HEK293 (cell line): ENCODE data around the gene CRACDL.

Source experiments
- CTCF ChIA-PET: fragments of 350-600 bp; formaldehyde crosslinking; extraction: SDS; loops from one replicate; lab custom pipeline; 2021; ENCODE audit warnings: antibody characterized with exemption; lab: Yijun Ruan, JAX
- POLR2A ChIA-PET: fragments of 300-600 bp; formaldehyde crosslinking; extraction: SDS; loops from one replicate; lab custom pipeline; 2020; ENCODE audit warnings: antibody characterized with exemption, inconsistent platforms; lab: Yijun Ruan, JAX
- H3K27ac ChIP-seq: fragments of 200-500 bp; sonication (Bioruptor generic); 2 replicates; pipeline ENCODE4 v1.5.1; 2014; ENCODE audit warnings: low read depth, low read length, control low read depth, inconsistent platforms; ENCODE audit errors: extremely low read depth
- H3K36me3 ChIP-seq, 2 experiments: fragments of 200-500 bp in 1 of 2; sonication (Bioruptor generic) in 1 of 2; 1 replicate in 1 of 2; 2 replicates in 1 of 2; pipeline ENCODE4 v1.5.1; 2014 to 2017; ENCODE audit warnings: inconsistent platforms in 2 of 2, low read length in 2 of 2; ENCODE audit not compliant: control insufficient read depth in 2 of 2, insufficient read depth in 1 of 2
- H3K4me1 ChIP-seq: fragments of 200-500 bp; sonication (Bioruptor generic); 2 replicates; pipeline ENCODE4 v1.5.1; 2014; ENCODE audit warnings: mild to moderate bottlenecking, low read length, inconsistent platforms; ENCODE audit not compliant: control insufficient read depth, insufficient read depth
- H3K4me3 ChIP-seq: 2 replicates; pipeline ENCODE4 v1.5.1; 2011; ENCODE audit warnings: low read depth, mild to moderate bottlenecking, control low read depth, low read length, moderate library complexity
- H3K9me3 ChIP-seq: fragments of 200-500 bp; sonication (Bioruptor generic); 2 replicates; pipeline ENCODE4 v1.5.1; 2014; ENCODE audit warnings: low read depth, low read length, inconsistent platforms; ENCODE audit not compliant: control insufficient read depth, insufficient read depth
- AEBP2 ChIP-seq: fragments of 450-650 bp; formaldehyde crosslinking; IDR thresholded peaks from 2 replicates; pipeline ENCODE4 v1.5.1; 2016; ENCODE audit warnings: missing biosample characterization, missing genetic modification characterization, borderline replicate concordance
- BCL11B ChIP-seq: fragments of 450-650 bp; formaldehyde crosslinking; IDR thresholded peaks from 2 replicates; pipeline ENCODE4 v1.5.1; 2016; ENCODE audit warnings: low read depth, missing biosample characterization, missing genetic modification characterization
- EGR2 ChIP-seq: fragments of 450-650 bp; formaldehyde crosslinking; IDR thresholded peaks from 2 replicates; pipeline ENCODE4 v1.5.1; 2016; ENCODE audit warnings: low read depth, missing biosample characterization, missing genetic modification characterization
- ELK4 ChIP-seq: IDR thresholded peaks from 2 replicates; pipeline ENCODE4 v1.6.1; 2011; ENCODE audit warnings: mild to moderate bottlenecking, low read depth, low read length, borderline replicate concordance
- PRDM10 ChIP-seq: fragments of 450-650 bp; formaldehyde crosslinking; IDR thresholded peaks from 2 replicates; pipeline ENCODE4 v1.5.1; 2016; ENCODE audit warnings: missing biosample characterization, missing genetic modification characterization
- SP7 ChIP-seq: fragments of 450-650 bp; formaldehyde crosslinking; IDR thresholded peaks from 2 replicates; pipeline ENCODE4 v1.5.1; 2016; ENCODE audit warnings: missing biosample characterization, missing genetic modification characterization
- YY2 ChIP-seq: fragments of 450-650 bp; formaldehyde crosslinking; IDR thresholded peaks from 2 replicates; pipeline ENCODE4 v1.5.1; 2016; ENCODE audit warnings: missing biosample characterization, missing genetic modification characterization
- ZEB2 ChIP-seq: fragments of 450-650 bp; formaldehyde crosslinking; IDR thresholded peaks from 2 replicates; pipeline ENCODE4 v1.5.1; 2016; ENCODE audit warnings: missing biosample characterization, missing genetic modification characterization
- ZFP37 ChIP-seq: fragments of 450-650 bp; formaldehyde crosslinking; IDR thresholded peaks from 2 replicates; pipeline ENCODE4 v1.5.1; 2016; ENCODE audit warnings: missing biosample characterization, missing genetic modification characterization
- ZNF132 ChIP-seq: fragments of 450-650 bp; formaldehyde crosslinking; IDR thresholded peaks from 2 replicates; pipeline ENCODE4 v1.5.1; 2017; ENCODE audit warnings: missing biosample characterization, missing genetic modification characterization, borderline replicate concordance
- ZNF16 ChIP-seq: fragments of 450-650 bp; formaldehyde crosslinking; IDR thresholded peaks from 2 replicates; pipeline ENCODE4 v1.5.1; 2016; ENCODE audit warnings: low read depth, missing biosample characterization, missing genetic modification characterization
- ZNF2 ChIP-seq: fragments of 450-650 bp; formaldehyde crosslinking; IDR thresholded peaks from 2 replicates; pipeline ENCODE4 v1.5.1; 2016; ENCODE audit warnings: missing biosample characterization, missing genetic modification characterization
- ZNF211 ChIP-seq: fragments of 450-650 bp; formaldehyde crosslinking; IDR thresholded peaks from 2 replicates; pipeline ENCODE4 v1.5.1; 2016; ENCODE audit warnings: low read depth, missing biosample characterization, missing genetic modification characterization
- ZNF341 ChIP-seq: fragments of 450-650 bp; formaldehyde crosslinking; IDR thresholded peaks from 2 replicates; pipeline ENCODE4; 2016; ENCODE audit warnings: low read depth, missing biosample characterization, missing genetic modification characterization
- ZNF548 ChIP-seq: fragments of 450-650 bp; formaldehyde crosslinking; IDR thresholded peaks from 2 replicates; pipeline ENCODE4 v1.5.1; 2016; ENCODE audit warnings: missing biosample characterization, missing genetic modification characterization
- ZNF580 ChIP-seq: fragments of 450-650 bp; formaldehyde crosslinking; IDR thresholded peaks from 2 replicates; pipeline ENCODE4 v1.5.1; 2016; ENCODE audit warnings: missing biosample characterization, missing genetic modification characterization
- ZNF624 ChIP-seq: fragments of 450-650 bp; formaldehyde crosslinking; IDR thresholded peaks from 2 replicates; pipeline ENCODE4 v1.5.1; 2017; ENCODE audit warnings: missing biosample characterization, missing genetic modification characterization
- ZNF629 ChIP-seq: fragments of 450-650 bp; formaldehyde crosslinking; IDR thresholded peaks from 2 replicates; pipeline ENCODE4 v1.5.1; 2017; ENCODE audit warnings: missing biosample characterization, missing genetic modification characterization
- ZNF654 ChIP-seq: fragments of 450-650 bp; formaldehyde crosslinking; IDR thresholded peaks from 2 replicates; pipeline ENCODE4 v1.5.1; 2016; ENCODE audit warnings: low read depth, missing biosample characterization, missing genetic modification characterization
- ZNF658 ChIP-seq: fragments of 450-650 bp; formaldehyde crosslinking; IDR thresholded peaks from 2 replicates; pipeline ENCODE4; 2016; ENCODE audit warnings: missing biosample characterization, missing genetic modification characterization
- ZNF707 ChIP-seq: fragments of 450-650 bp; formaldehyde crosslinking; IDR thresholded peaks from 2 replicates; pipeline ENCODE4 v1.5.1; 2016; ENCODE audit warnings: missing biosample characterization, missing genetic modification characterization
- ZNF791 ChIP-seq: fragments of 450-650 bp; formaldehyde crosslinking; IDR thresholded peaks from 2 replicates; pipeline ENCODE4 v1.5.1; 2016; ENCODE audit warnings: missing biosample characterization, missing genetic modification characterization
- TF ChIP-seq, protein P1 (sequence below): fragments of 450-650 bp; formaldehyde crosslinking; IDR thresholded peaks from 2 replicates; pipeline ENCODE4 v1.5.1; 2016; ENCODE audit warnings: missing biosample characterization, missing genetic modification characterization
- TF ChIP-seq, protein P2 (sequence below): fragments of 450-650 bp; formaldehyde crosslinking; IDR thresholded peaks from 2 replicates; pipeline ENCODE4 v1.5.1; 2017; ENCODE audit warnings: missing biosample characterization, missing genetic modification characterization

Gene CRACDL

GRCh38 chr2:98819231-98819766 lies 116.7 kb downstream of the CRACDL start:
- H3K4me3 ChIP-seq = no peak overlapping the region
- H3K4me1 ChIP-seq = no peaks in the 10 kb centered on the region
- H3K9me3 ChIP-seq = no peaks in the 10 kb centered on the region
- no peaks in the 10 kb centered on the region for H3K36me3 ChIP-seq
- ChIA-PET CTCF (interaction anchor here (0.6 to 0.7 kb wide), 2 partner anchors 49 to 907 kb away, joined by 3 to 4 read pairs; no protein-coding TSS in a partner anchor), POLR2A (no interaction called here)
- no peak for TF ChIP-seq ZNF580 (tag by site-specific recombination)
- TF ChIP-seq PRDM10 (tag by site-specific recombination) = no peak
- TF ChIP-seq ZNF2 = no peak
- TF ChIP-seq BCL11B (tag by site-specific recombination) = no peak
- TF ChIP-seq ZNF16 (tag by site-specific recombination) = no peak
- no peak for TF ChIP-seq EGR2 (tag by site-specific recombination)
- no peak for TF ChIP-seq ZNF654 (tag by site-specific recombination)
- TF ChIP-seq ZNF658 (tag by site-specific recombination) = no peak
- no peak for TF ChIP-seq ZNF132 (tag by site-specific recombination)
- no peak for TF ChIP-seq ZNF341 (tag by site-specific recombination)
- TF ChIP-seq, all 188 proteins: peak for 0
- H3K27ac ChIP-seq = no peak overlapping the region

- TF ChIP-seq ZNF580 (tag by site-specific recombination) (no peak), ZNF341 (tag by site-specific recombination) (no peak), ZNF548 (tag by site-specific recombination) (no peak), ZNF707 (tag by site-specific recombination) (no peak), ELK4 (no peak), ZNF629 (tag by site-specific recombination) (no peak), SP7 (tag by site-specific recombination) (no peak), YY2 (tag by site-specific recombination) (no peak), ZEB2 (tag by site-specific recombination) (no peak), AEBP2 (no peak), ZNF211 (no peak), ZFP37 (no peak), ZNF791 (tag by site-specific recombination) (no peak), ZNF624 (no peak)
- TF ChIP-seq, protein P1, sequence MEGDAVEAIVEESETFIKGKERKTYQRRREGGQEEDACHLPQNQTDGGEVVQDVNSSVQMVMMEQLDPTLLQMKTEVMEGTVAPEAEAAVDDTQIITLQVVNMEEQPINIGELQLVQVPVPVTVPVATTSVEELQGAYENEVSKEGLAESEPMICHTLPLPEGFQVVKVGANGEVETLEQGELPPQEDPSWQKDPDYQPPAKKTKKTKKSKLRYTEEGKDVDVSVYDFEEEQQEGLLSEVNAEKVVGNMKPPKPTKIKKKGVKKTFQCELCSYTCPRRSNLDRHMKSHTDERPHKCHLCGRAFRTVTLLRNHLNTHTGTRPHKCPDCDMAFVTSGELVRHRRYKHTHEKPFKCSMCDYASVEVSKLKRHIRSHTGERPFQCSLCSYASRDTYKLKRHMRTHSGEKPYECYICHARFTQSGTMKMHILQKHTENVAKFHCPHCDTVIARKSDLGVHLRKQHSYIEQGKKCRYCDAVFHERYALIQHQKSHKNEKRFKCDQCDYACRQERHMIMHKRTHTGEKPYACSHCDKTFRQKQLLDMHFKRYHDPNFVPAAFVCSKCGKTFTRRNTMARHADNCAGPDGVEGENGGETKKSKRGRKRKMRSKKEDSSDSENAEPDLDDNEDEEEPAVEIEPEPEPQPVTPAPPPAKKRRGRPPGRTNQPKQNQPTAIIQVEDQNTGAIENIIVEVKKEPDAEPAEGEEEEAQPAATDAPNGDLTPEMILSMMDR = no peak
- TF ChIP-seq, protein P2, sequence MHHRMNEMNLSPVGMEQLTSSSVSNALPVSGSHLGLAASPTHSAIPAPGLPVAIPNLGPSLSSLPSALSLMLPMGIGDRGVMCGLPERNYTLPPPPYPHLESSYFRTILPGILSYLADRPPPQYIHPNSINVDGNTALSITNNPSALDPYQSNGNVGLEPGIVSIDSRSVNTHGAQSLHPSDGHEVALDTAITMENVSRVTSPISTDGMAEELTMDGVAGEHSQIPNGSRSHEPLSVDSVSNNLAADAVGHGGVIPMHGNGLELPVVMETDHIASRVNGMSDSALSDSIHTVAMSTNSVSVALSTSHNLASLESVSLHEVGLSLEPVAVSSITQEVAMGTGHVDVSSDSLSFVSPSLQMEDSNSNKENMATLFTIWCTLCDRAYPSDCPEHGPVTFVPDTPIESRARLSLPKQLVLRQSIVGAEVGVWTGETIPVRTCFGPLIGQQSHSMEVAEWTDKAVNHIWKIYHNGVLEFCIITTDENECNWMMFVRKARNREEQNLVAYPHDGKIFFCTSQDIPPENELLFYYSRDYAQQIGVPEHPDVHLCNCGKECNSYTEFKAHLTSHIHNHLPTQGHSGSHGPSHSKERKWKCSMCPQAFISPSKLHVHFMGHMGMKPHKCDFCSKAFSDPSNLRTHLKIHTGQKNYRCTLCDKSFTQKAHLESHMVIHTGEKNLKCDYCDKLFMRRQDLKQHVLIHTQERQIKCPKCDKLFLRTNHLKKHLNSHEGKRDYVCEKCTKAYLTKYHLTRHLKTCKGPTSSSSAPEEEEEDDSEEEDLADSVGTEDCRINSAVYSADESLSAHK (tag by site-specific recombination) = no peak
- Histone ChIP-seq H3K9me3 (no peaks in the 10 kb centered on the region), H3K36me3 (no peaks in the 10 kb centered on the region), H3K27ac (no peak overlapping the region), H3K4me3 (no peak overlapping the region), H3K4me1 (no peaks in the 10 kb centered on the region)
- CTCF ChIA-PET = interaction anchor here (0.7 to 1.6 kb wide), 2 partner anchors 19 to 131 kb away, joined by 4 to 9 read pairs; no protein-coding TSS in a partner anchor
- POLR2A ChIA-PET = no interaction called here
These were observed 117.9 kb downstream of the CRACDL start for GRCh38 chr2:98818164-98818563.
